ENCODE results near the gene LMNTD2. TPM values are rescaled to one million over a fixed set of nuclear protein-coding genes. Genes with fewer than 3 reads are reported as not detected.

Gene LMNTD2
- total and polyA plus RNA-seq, 2 of the 13 experiments (the other 11 are each of a cell fraction or from before 2014, with no cell fraction given), result 1.1 to 3.1 TPM

- TF ChIP-seq MLX (CRISPR knock-in tag; IDR thresholded peaks at IDR 0.05) (peak; percentile 80), SAFB2 (CRISPR knock-in tag; IDR thresholded peaks at IDR 0.05; ENCODE audit: borderline replicate concordance, low read depth) (no peak), ZNF879 (CRISPR knock-in tag; IDR thresholded peaks at IDR 0.05) (no peak), MEIS1 (CRISPR knock-in tag; IDR thresholded peaks at IDR 0.05; ENCODE audit: borderline replicate concordance) (no peak), RARA (CRISPR knock-in tag; IDR thresholded peaks at IDR 0.05) (peak; percentile 42), ETV6 (CRISPR knock-in tag; conservative IDR thresholded peaks at IDR 0.05) (no peak), ZBTB21 (CRISPR knock-in tag; IDR thresholded peaks at IDR 0.05) (no peak), ZBTB40 (IDR thresholded peaks at IDR 0.05) (no peak), ZBTB40 (CRISPR knock-in tag; IDR thresholded peaks at IDR 0.05) (no peak), ZNF232 (CRISPR knock-in tag; IDR thresholded peaks at IDR 0.05; ENCODE audit: borderline replicate concordance) (no peak), JDP2 (CRISPR knock-in tag; IDR thresholded peaks at IDR 0.05; ENCODE audit: borderline replicate concordance) (no peak), MAF1 (CRISPR knock-in tag; IDR thresholded peaks at IDR 0.05; ENCODE audit: borderline replicate concordance) (no peak), ZNF484 (CRISPR knock-in tag; IDR thresholded peaks at IDR 0.05; ENCODE audit: borderline replicate concordance, low read depth) (no peak), MBD4 (IDR thresholded peaks at IDR 0.05; ENCODE audit: borderline replicate concordance, low read length) (no peak), NFKBIZ (CRISPR knock-in tag; IDR thresholded peaks at IDR 0.05) (no peak), RFXAP (CRISPR knock-in tag; IDR thresholded peaks at IDR 0.05; ENCODE audit: borderline replicate concordance) (no peak), ZNF770 (CRISPR knock-in tag; IDR thresholded peaks at IDR 0.05) (peak; percentile 12; the same call in 1 of the 2 replicates)
- TF ChIP-seq, protein P1, sequence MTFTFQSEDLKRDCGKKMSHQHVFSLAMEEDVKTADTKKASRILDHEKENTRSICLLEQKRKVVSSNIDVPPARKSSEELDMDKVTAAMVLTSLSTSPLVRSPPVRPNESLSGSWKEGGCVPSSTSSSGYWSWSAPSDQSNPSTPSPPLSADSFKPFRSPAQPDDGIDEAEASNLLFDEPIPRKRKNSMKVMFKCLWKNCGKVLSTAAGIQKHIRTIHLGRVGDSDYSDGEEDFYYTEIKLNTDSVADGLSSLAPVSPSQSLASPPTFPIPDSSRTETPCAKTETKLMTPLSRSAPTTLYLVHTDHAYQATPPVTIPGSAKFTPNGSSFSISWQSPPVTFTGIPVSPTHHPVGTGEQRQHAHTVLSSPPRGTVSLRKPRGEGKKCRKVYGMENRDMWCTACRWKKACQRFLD (CRISPR knock-in tag; IDR thresholded peaks at IDR 0.05; ENCODE audit: borderline replicate concordance), result no peak
Observed at GRCh38 chr11:573146-573759, 12.7 kb upstream of the LMNTD2 start (continued).

All from HepG2 (cell line).